ENCODE results near the gene NDUFA5. TPM values are rescaled to one million over a fixed set of nuclear protein-coding genes. Genes with fewer than 3 reads are reported as not detected.
"Not testable (repeated sequence)": the region's sequence is repeated elsewhere in the genome, so short reads cannot be mapped to it uniquely, and the experiment has no call there.

Gene NDUFA5
- total RNA-seq, 1 donor from 2014 or later: 105 TPM

GRCh38 chr7:123558289-123558874 lies 764 bp upstream of the NDUFA5 start:
- DNase-seq (ENCODE audit: low read depth): no peak

- DNase-seq (ENCODE audit: low read depth): peak; percentile 33
Observed at GRCh38 chr7:123557016-123557397, 611 bp downstream of the NDUFA5 start.

- DNase-seq (ENCODE audit: low read depth): no peak
Observed at GRCh38 chr7:123555484-123555883, 2.1 kb downstream of the NDUFA5 start.

- DNase-seq (ENCODE audit: low read depth): no peak
Observed at GRCh38 chr7:123553159-123553558, 4.5 kb downstream of the NDUFA5 start.

GRCh38 chr7:123552641-123553040 lies 5.0 kb downstream of the NDUFA5 start:
- no peak for DNase-seq (ENCODE audit: low read depth)

- DNase-seq (ENCODE audit: low read depth): not testable (repeated sequence)
Observed at GRCh38 chr7:123552134-123552533, 5.5 kb downstream of the NDUFA5 start.

GRCh38 chr7:123548406-123548805 lies 9.2 kb downstream of the NDUFA5 start:
- no peak for DNase-seq (ENCODE audit: low read depth)

GRCh38 chr7:123539871-123540270 lies 17.7 kb downstream of the NDUFA5 start:
- no peak for DNase-seq (ENCODE audit: low read depth)

- no peak for DNase-seq (ENCODE audit: low read depth)
Observed at GRCh38 chr7:123538897-123539296, 18.7 kb downstream of the NDUFA5 start.

- DNase-seq (ENCODE audit: low read depth): peak; percentile 78
Observed at GRCh38 chr7:123538189-123538714, 19.4 kb downstream of the NDUFA5 start.

GRCh38 chr7:123537026-123537642 lies 20.5 kb downstream of the NDUFA5 start:
- peak; percentile 67 for DNase-seq (ENCODE audit: low read depth)

- DNase-seq (ENCODE audit: low read depth): no peak
Observed at GRCh38 chr7:123535517-123535916, 22.1 kb downstream of the NDUFA5 start.

GRCh38 chr7:123534383-123535260 lies 23.0 kb downstream of the NDUFA5 start, which contains the start of gene IQUB:
Gene IQUB, minus strand, starts transcription at chr7:123534595. Its CDS starts 22,255 bp downstream, at chr7:123512340.
- DNase-seq (ENCODE audit: low read depth): peak; percentile 99

GRCh38 chr7:123533929-123534382 lies 23.7 kb downstream of the NDUFA5 start:
- no peak for DNase-seq (ENCODE audit: low read depth)

GRCh38 chr7:123533553-123533917 lies 24.1 kb downstream of the NDUFA5 start:
- DNase-seq (ENCODE audit: low read depth): no peak

- peak; percentile 17 for DNase-seq (ENCODE audit: low read depth)
Observed at GRCh38 chr7:123532788-123533552, 24.6 kb downstream of the NDUFA5 start.

- not testable (repeated sequence) for DNase-seq (ENCODE audit: low read depth)
Observed at GRCh38 chr7:123532343-123532742, 25.3 kb downstream of the NDUFA5 start.

- DNase-seq (ENCODE audit: low read depth): not testable (repeated sequence)
Observed at GRCh38 chr7:123530035-123530591, 27.5 kb downstream of the NDUFA5 start.

- DNase-seq (ENCODE audit: low read depth): no peak
Observed at GRCh38 chr7:123528265-123528664, 29.4 kb downstream of the NDUFA5 start.

GRCh38 chr7:123527712-123528225 lies 29.8 kb downstream of the NDUFA5 start:
- not testable (repeated sequence) for DNase-seq (ENCODE audit: low read depth)

Data from myocyte (in vitro differentiated cells).